GM12874 (cell line): ENCODE data around the gene COBL.

ENCODE experiments used
- TF ChIP-seq, protein P1 (sequence below): IDR thresholded peaks from 2 replicates; pipeline ENCODE4 v1.5.1; 2011; ENCODE audit warnings: low read depth, mild to moderate bottlenecking, control low read depth, low read length, moderate library complexity; ENCODE audit not compliant: insufficient read depth

COBL gene

DNA sequence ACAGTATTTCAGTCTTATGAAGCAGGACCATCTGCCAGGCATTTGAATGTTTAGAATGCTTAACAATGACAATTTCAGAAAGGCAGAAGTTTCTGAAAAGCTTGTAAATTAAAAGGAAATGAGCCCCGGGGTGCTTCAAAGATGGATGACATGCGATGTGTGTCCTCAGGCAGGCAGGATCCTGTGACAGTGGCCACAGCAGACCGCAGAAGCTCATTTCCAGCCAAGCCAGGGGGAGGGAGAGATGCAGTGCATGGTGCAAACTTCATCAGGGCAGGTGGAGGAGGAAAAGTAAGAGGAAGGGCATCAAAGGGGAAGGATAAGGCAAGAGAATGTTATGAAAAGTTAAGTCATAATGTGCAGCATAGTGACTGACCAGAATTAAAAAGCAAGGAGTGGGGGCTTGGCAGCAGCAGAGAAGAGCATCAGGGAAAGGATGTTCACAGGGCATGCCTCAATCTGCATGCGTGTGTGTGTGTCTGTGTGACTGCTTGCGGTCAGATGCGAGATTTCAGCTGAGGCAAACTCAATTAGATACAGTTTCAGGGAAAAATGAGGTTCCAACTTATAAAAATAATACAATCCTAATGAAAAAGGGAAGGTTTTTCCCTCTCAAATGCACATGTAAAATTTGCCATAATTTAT lies 173.7 kb downstream of the COBL start:
- TF ChIP-seq, protein P1, sequence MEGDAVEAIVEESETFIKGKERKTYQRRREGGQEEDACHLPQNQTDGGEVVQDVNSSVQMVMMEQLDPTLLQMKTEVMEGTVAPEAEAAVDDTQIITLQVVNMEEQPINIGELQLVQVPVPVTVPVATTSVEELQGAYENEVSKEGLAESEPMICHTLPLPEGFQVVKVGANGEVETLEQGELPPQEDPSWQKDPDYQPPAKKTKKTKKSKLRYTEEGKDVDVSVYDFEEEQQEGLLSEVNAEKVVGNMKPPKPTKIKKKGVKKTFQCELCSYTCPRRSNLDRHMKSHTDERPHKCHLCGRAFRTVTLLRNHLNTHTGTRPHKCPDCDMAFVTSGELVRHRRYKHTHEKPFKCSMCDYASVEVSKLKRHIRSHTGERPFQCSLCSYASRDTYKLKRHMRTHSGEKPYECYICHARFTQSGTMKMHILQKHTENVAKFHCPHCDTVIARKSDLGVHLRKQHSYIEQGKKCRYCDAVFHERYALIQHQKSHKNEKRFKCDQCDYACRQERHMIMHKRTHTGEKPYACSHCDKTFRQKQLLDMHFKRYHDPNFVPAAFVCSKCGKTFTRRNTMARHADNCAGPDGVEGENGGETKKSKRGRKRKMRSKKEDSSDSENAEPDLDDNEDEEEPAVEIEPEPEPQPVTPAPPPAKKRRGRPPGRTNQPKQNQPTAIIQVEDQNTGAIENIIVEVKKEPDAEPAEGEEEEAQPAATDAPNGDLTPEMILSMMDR, result no peak

DNA sequence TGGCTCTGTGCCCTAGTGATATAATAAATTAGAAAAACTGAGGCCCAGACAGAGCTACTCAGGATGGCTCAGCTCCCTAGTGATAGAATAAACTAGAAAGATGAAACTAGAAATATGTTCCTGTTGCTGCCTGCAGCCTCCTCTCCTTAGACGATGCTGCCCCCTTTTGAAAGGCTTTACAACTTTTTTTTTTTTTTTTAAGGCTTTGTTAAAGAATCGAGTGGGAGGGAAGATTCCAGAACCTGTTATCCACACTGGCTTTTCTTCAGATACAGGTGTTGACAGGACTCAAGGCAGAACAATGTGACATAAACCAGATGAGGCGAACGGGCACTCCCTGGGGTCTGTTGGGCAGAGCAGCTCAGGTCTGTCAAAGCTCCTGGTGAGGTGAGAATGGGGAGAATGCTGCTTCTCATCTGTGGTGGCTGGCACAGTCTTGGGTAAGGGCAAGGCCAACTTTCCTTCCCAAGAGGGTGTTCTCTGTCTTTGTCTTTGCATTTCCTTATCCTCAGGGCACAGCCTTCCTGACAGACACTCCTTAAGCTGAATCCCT lies 175.1 kb downstream of the COBL start:
- TF ChIP-seq, protein P1, result no peak

DNA sequence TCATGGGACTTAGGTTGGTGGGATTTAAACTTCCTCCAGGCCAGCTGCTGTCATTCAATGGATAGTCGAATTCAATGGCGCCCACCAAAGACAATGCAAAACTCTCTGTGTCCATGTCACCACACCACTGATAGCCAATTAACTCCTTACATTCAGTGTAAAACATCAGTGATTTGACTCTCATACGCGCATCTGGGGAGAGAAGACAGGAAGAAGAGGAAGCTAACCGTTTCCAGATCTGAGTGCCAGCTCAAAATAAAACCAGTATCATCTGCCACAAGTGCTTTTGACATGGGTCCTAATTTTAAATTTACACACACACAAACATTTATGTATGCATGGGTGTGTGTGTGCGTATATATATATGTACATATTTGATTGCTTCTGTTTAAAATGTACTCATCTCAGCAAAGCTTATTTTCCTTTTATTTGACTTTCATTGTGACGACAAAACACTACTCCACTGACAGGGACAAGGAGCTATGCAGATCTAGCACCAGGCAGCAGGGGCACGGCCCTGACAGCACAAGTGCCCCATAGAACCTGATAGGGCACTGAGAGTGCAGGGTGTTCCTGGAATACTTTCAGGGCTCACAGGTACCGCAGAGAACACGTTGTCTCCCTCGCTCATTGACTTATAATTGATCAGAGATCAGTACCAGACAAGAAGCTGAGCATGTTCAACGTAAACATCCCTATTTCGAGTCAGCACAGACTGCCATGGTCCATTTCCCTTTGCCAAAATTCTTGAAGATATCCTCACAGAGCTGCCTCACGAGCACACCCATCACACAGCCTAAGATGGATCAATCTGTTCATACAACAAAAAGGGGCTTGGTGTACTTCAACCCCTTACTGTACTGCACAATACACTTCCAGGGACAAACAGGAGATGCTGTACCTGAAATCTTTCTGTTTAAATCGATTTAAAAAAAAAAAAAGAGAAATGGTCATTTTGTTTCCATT lies 176.1 kb downstream of the COBL start:
- TF ChIP-seq, protein P1, result no peak

DNA sequence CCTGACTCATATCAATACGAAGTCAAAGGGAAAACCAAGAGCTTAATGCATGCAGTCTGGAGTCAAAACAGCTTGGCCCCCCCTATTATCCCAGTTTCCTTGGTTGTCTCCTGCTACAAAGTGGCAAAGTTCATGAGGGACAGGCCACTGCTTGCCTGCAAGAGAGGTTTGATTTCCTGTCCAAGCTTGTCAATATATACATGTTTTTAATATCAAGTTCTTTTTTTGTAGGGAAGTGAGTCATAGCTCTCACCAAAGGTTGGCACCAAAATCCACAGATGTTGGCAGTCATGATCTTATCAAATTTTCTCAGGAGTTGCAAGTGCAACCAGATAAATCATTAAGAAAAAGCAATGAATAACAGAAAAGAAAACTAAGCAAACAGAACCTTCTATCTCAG lies 176.8 kb downstream of the COBL start:
- TF ChIP-seq, protein P1, result no peak

DNA sequence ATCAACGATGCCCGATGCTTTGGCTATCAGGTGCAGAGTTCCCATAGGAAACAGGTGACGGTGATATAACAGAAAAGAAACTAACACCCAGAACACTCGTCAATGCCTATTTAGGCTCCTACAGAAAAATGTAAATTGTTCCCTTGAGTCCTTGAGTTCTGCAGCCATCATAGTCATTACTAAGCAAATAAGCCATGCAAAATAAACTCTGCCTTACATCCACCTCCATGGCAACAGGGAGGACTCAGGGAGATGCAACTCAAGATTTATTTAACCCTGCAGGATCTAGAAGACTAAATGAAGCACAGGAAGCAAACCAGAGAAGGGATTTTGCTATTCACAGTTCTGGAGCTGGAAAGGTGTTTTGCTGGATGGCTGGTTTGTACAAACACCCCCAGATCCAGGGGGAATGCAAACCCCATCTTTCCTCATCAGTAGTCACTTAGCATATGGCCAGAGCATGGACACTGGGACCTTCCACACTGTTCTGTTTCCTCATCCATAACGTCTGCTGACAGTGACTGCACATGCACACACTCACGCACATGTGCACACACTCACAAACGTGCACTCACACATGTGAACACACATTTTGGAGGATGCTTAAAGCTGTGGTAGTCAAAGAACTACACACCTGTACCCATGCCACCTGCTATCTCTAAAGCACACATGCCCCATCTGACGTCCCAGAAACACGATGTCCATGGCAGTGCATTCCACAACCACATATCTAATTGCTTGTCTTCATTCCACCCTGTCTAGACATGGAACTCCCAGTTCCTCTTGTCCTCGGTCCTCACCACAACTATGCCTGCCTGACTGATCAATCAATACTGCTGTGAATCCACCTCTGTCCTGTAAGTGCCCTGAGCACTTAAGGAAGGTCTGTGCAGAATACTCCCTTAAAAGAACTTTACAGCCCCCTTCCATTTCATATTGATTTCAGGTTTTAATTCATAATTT lies 178.2 kb downstream of the COBL start:
- TF ChIP-seq, protein P1, result no peak

DNA sequence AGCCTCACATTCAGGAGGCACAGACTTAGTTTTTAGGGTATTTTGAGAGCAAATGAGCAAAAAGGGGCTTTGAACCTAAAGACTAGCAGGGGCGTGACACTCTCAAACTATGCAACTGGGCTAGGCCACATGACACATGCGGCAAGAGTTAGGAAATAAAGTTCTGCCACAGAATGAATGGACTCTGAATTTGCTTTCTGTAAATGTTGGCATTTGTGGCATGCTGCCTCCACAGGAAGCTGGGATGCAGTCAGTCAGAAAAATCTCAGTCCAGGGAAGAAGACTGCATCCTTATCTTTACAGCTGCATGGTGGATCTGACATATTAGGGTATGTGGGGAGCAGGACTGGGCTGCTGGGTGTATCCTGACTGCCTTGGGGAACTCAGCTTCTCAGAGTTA lies 181.0 kb downstream of the COBL start:
- TF ChIP-seq, protein P1, result no peak

DNA sequence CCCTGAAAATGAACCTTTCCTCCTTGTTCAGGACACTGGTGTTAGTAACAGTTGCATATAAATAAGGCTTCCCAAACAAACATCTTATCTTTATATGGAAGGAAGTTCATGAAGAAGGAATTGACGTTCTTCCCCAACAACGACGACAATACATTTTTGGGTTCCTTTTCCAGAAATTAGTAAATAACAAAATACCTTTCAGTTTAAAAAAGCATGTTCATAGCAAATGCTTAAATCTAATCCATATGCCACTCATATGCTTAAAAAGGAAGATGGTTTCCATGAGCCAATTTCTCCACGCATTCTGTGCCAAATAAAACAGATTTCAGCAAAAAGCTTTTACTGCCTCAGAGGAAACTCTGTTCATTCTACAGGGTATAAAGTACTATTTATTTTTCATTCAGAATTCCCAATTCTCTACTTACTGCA lies 182.6 kb downstream of the COBL start:
- TF ChIP-seq, protein P1, result no peak
